ENCODE measurements around the gene GID4.

GID4 gene

GRCh38 chr17:18069101-18069500 is 29.9 kb downstream of the GID4 start:
- no peak overlapping the region for H3K9ac ChIP-seq (ENCODE audit: low read depth, low read length, poor library complexity, severe bottlenecking)
- no peaks in the 10 kb centered on the region for H3F3A ChIP-seq (ENCODE audit: low read depth)
- TF ChIP-seq EZH2phosphoT487 (IDR thresholded peaks at IDR 0.05; ENCODE audit: borderline replicate concordance): no peak
- TF ChIP-seq, protein P1, sequence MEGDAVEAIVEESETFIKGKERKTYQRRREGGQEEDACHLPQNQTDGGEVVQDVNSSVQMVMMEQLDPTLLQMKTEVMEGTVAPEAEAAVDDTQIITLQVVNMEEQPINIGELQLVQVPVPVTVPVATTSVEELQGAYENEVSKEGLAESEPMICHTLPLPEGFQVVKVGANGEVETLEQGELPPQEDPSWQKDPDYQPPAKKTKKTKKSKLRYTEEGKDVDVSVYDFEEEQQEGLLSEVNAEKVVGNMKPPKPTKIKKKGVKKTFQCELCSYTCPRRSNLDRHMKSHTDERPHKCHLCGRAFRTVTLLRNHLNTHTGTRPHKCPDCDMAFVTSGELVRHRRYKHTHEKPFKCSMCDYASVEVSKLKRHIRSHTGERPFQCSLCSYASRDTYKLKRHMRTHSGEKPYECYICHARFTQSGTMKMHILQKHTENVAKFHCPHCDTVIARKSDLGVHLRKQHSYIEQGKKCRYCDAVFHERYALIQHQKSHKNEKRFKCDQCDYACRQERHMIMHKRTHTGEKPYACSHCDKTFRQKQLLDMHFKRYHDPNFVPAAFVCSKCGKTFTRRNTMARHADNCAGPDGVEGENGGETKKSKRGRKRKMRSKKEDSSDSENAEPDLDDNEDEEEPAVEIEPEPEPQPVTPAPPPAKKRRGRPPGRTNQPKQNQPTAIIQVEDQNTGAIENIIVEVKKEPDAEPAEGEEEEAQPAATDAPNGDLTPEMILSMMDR (conservative IDR thresholded peaks at IDR 0.05; ENCODE audit: low read length): no peak
- no peak overlapping the region for H3K4me3 ChIP-seq (ENCODE audit: low read length, poor library complexity, severe bottlenecking)
- no peak overlapping the region for H3K4me2 ChIP-seq (ENCODE audit: low read depth, low read length, poor library complexity, severe bottlenecking)
- H3K9me2 ChIP-seq (replicated peaks; ENCODE audit: low read depth, low read length): no peaks in the 10 kb centered on the region
- no peak overlapping the region for H2AFZ ChIP-seq (ENCODE audit: low read length)
- H3K36me3 ChIP-seq (ENCODE audit: insufficient read depth, low read length): peaks cover 27% of the 10 kb centered on the region; the same call in 1 of the 2 replicates
- no peaks in the 10 kb centered on the region for H3K9me3 ChIP-seq (ENCODE audit: insufficient read depth, low read depth, low read length)
- no peaks in the 10 kb centered on the region for H4K20me1 ChIP-seq (ENCODE audit: insufficient read depth, low read length, poor library complexity, severe bottlenecking)
- H3K79me2 ChIP-seq (ENCODE audit: insufficient read depth, low read length): no peaks in the 10 kb centered on the region
- H3K4me1 ChIP-seq (ENCODE audit: insufficient read depth, low read length, poor library complexity, severe bottlenecking): peaks cover 6% of the 10 kb centered on the region
- no peaks in the 10 kb centered on the region for H3K27me3 ChIP-seq (ENCODE audit: insufficient read depth, low read length, poor library complexity, severe bottlenecking)

DNA sequence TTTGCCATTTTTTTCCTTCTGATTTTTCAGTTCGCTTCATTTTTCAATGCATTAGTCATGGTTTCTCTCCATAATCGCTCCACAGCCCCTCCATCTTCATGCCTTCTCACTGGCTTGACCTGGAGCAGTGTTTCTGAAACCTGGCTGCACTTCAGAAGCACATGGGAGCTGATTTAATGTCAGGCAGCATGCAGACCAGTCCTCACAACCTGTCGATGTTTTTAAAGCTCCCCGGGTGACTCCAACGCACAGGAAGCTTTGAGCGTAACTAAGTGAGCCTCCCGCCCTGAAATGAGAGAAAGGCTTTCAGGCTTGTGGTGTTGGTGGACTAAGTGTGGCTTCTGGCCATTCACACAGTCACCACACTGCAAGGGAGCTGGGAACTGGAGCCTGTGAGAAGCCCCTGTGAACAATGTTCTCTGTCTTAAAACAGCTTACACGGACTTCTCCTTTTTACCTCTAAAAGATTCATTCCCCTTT is 31.7 kb downstream of the GID4 start:
- Histone ChIP-seq H3K4me2 (ENCODE audit: low read depth, low read length, poor library complexity, severe bottlenecking) (peak overlapping the region; percentile 23), H3K27me3 (ENCODE audit: insufficient read depth, low read length, poor library complexity, severe bottlenecking) (no peaks in the 10 kb centered on the region), H3K9ac (ENCODE audit: low read depth, low read length, poor library complexity, severe bottlenecking) (peak overlapping the region; percentile 2), H3K9me3 (ENCODE audit: insufficient read depth, low read depth, low read length) (no peaks in the 10 kb centered on the region), H2AFZ (ENCODE audit: low read length) (peak overlapping the region; percentile 69; the same call in 1 of the 2 replicates), H3K4me3 (ENCODE audit: low read length, poor library complexity, severe bottlenecking) (no peak overlapping the region), H3K36me3 (ENCODE audit: insufficient read depth, low read length) (peaks cover 11% of the 10 kb centered on the region; the same call in 1 of the 2 replicates), H3K79me2 (ENCODE audit: insufficient read depth, low read length) (no peaks in the 10 kb centered on the region), H3F3A (ENCODE audit: low read depth) (no peaks in the 10 kb centered on the region), H3K4me1 (ENCODE audit: insufficient read depth, low read length, poor library complexity, severe bottlenecking) (peaks cover 6% of the 10 kb centered on the region), H4K20me1 (ENCODE audit: insufficient read depth, low read length, poor library complexity, severe bottlenecking) (no peaks in the 10 kb centered on the region), H3K9me2 (replicated peaks; ENCODE audit: low read depth, low read length) (no peaks in the 10 kb centered on the region)
- TF ChIP-seq EZH2phosphoT487 (IDR thresholded peaks at IDR 0.05; ENCODE audit: borderline replicate concordance): no peak
- TF ChIP-seq, protein P1 (conservative IDR thresholded peaks at IDR 0.05; ENCODE audit: low read length): no peak

- no peak for TF ChIP-seq EZH2phosphoT487 (IDR thresholded peaks at IDR 0.05; ENCODE audit: borderline replicate concordance)
- TF ChIP-seq, protein P1 (conservative IDR thresholded peaks at IDR 0.05; ENCODE audit: low read length): no peak
- Histone ChIP-seq H3K79me2 (ENCODE audit: insufficient read depth, low read length) (no peaks in the 10 kb centered on the region), H4K20me1 (ENCODE audit: insufficient read depth, low read length, poor library complexity, severe bottlenecking) (no peaks in the 10 kb centered on the region), H3K4me3 (ENCODE audit: low read length, poor library complexity, severe bottlenecking) (no peak overlapping the region), H3F3A (ENCODE audit: low read depth) (no peaks in the 10 kb centered on the region), H3K9me2 (replicated peaks; ENCODE audit: low read depth, low read length) (no peaks in the 10 kb centered on the region), H3K27me3 (ENCODE audit: insufficient read depth, low read length, poor library complexity, severe bottlenecking) (no peaks in the 10 kb centered on the region), H3K4me1 (ENCODE audit: insufficient read depth, low read length, poor library complexity, severe bottlenecking) (peaks cover 6% of the 10 kb centered on the region), H3K36me3 (ENCODE audit: insufficient read depth, low read length) (peaks cover 3% of the 10 kb centered on the region; the same call in 1 of the 2 replicates), H3K4me2 (ENCODE audit: low read depth, low read length, poor library complexity, severe bottlenecking) (peak overlapping the region; percentile 23), H3K9ac (ENCODE audit: low read depth, low read length, poor library complexity, severe bottlenecking) (no peak overlapping the region), H2AFZ (ENCODE audit: low read length) (no peak overlapping the region), H3K9me3 (ENCODE audit: insufficient read depth, low read depth, low read length) (no peaks in the 10 kb centered on the region)
These were observed 32.5 kb downstream of the GID4 start for GRCh38 chr17:18071751-18072150.

All from Loucy (cell line).